T-helper 2 cell (primary cell): ENCODE data around the gene TEX22.

Experiments
- DNase-seq, 5 experiments: peaks; one replicate each; pipeline versions ENCODE4 v3.0.0 to v3.0.0-alpha.2; 2012 to 2022

The TEX22 gene

GRCh38 chr14:105461903-105462302, 63.6 kb downstream of the TEX22 start:
- DNase-seq, result no peak
